Right atrium auricular region (tissue), 2 donors: Measurements from ENCODE around the gene FAM186B. TPM values are rescaled to one million over a fixed set of nuclear protein-coding genes. Genes with fewer than 3 reads are reported as not detected.

ENCODE experiments used
- DNase-seq: peaks from one replicate; pipeline ENCODE4 v3.0.0-alpha.2; 2019; ENCODE audit warnings: low spot score
- H3K27ac ChIP-seq, 2 donors: fragments of 200-600 bp; sonication (generic); 1 replicate in 1 of 2; 2 replicates in 1 of 2; pipeline ENCODE4 v1.5.1; 2016 to 2019
- H3K27me3 ChIP-seq, 2 donors: fragments of 200-600 bp; sonication (generic); one replicate each; pipeline versions ENCODE4 v1.5.1 to v1.6.0; 2017 to 2019
- H3K36me3 ChIP-seq: fragments of 200-600 bp; sonication (generic); one replicate; pipeline ENCODE4 v1.5.1; 2016
- H3K4me1 ChIP-seq, 2 donors: fragments of 200-600 bp; sonication (generic); one replicate each; pipeline versions ENCODE4 v1.5.1 to v1.6.0; 2017 to 2019
- H3K4me3 ChIP-seq, 2 donors: fragments of 200-600 bp; sonication (generic); 1 replicate in 1 of 2; 2 replicates in 1 of 2; pipeline ENCODE4 v1.5.1; 2017 to 2019; ENCODE audit warnings: mild to moderate bottlenecking in 1 of 2, moderate library complexity in 1 of 2
- H3K9me3 ChIP-seq, 2 donors: fragments of 200-600 bp; sonication (generic); one replicate each; pipeline ENCODE4 v1.5.1; 2019
- CTCF ChIP-seq, 2 donors: fragments of 200-600 bp; sonication (generic); IDR thresholded peaks; one replicate each; pipeline ENCODE4 v1.5.1; 2019; ENCODE audit warnings: antibody characterized with exemption in 2 of 2
- total RNA-seq, 2 donors: library from RNA; depleted of rRNA; stranded (reverse); fragments of >200 nt; gene quantifications; one replicate each; pipeline ENCODE4 v1.1.0, GENCODE V29; 2016

FAM186B gene
- total RNA-seq, 2 donors from 2014 or later, result 0.28 TPM; not detected in 1

- H3K36me3 ChIP-seq, result peaks cover 21% of the 10 kb centered on the region
- no peaks in the 10 kb centered on the region for H3K27me3 ChIP-seq
- no peak for TF ChIP-seq CTCF (IDR thresholded peaks at IDR 0.05)
- no peak overlapping the region for H3K27ac ChIP-seq
- peaks cover 0 to 17% of the 10 kb centered on the region in 2 donors for H3K4me1 ChIP-seq
- H3K4me3 ChIP-seq, result no peak overlapping the region
- no peak for DNase-seq
- H3K9me3 ChIP-seq, result no peaks in the 10 kb centered on the region
These were observed 28.4 kb upstream of the FAM186B start for GRCh38 chr12:49633703-49634345.

- DNase-seq, result no peak
- H3K27ac ChIP-seq, result no peak overlapping the region
- H3K36me3 ChIP-seq, result peaks cover 21% of the 10 kb centered on the region
- no peaks in the 10 kb centered on the region for H3K9me3 ChIP-seq
- no peak overlapping the region for H3K4me3 ChIP-seq
- H3K27me3 ChIP-seq, result no peaks in the 10 kb centered on the region
- peaks cover 0 to 17% of the 10 kb centered on the region in 2 donors for H3K4me1 ChIP-seq
- TF ChIP-seq CTCF (IDR thresholded peaks at IDR 0.05), result no peak
These were observed 27.7 kb upstream of the FAM186B start for GRCh38 chr12:49632986-49633702.

GRCh38 chr12:49632401-49632800, 27.0 kb upstream of the FAM186B start:
- Histone ChIP-seq H3K9me3 (no peaks in the 10 kb centered on the region), H3K27me3 (no peaks in the 10 kb centered on the region), H3K27ac (no peak overlapping the region), H3K4me3 (no peak overlapping the region), H3K4me1 (peaks cover 0 to 13% of the 10 kb centered on the region in 2 donors), H3K36me3 (peaks cover 21% of the 10 kb centered on the region)
- TF ChIP-seq CTCF (IDR thresholded peaks at IDR 0.05), result no peak
- no peak for DNase-seq

GRCh38 chr12:49631336-49631907, 26.0 kb upstream of the FAM186B start:
- Histone ChIP-seq H3K9me3 (no peaks in the 10 kb centered on the region), H3K36me3 (peaks cover 21% of the 10 kb centered on the region), H3K4me3 (no peak overlapping the region), H3K4me1 (peaks cover 0 to 3% of the 10 kb centered on the region in 2 donors), H3K27me3 (no peaks in the 10 kb centered on the region), H3K27ac (no peak overlapping the region)
- DNase-seq, result no peak
- TF ChIP-seq CTCF (IDR thresholded peaks at IDR 0.05), result no peak

GRCh38 chr12:49627752-49628360, 22.4 kb upstream of the FAM186B start:
- no peak for DNase-seq
- peaks cover 0 to 7% of the 10 kb centered on the region in 2 donors for H3K4me1 ChIP-seq
- no peak for TF ChIP-seq CTCF (IDR thresholded peaks at IDR 0.05)

More at GRCh38 chr12:49627752-49628360, 22.4 kb upstream of the FAM186B start:
- Histone ChIP-seq H3K27ac (no peak overlapping the region), H3K4me3 (no peak overlapping the region), H3K36me3 (peaks cover 5% of the 10 kb centered on the region), H3K27me3 (no peaks in the 10 kb centered on the region), H3K9me3 (no peaks in the 10 kb centered on the region)
